ENCODE results near the gene ZNHIT3. TPM values are rescaled to one million over a fixed set of nuclear protein-coding genes. Genes with fewer than 3 reads are reported as not detected.

The ZNHIT3 gene
- total RNA-seq, 2 donors from 2014 or later: 21.1 to 32.4 TPM

DNA sequence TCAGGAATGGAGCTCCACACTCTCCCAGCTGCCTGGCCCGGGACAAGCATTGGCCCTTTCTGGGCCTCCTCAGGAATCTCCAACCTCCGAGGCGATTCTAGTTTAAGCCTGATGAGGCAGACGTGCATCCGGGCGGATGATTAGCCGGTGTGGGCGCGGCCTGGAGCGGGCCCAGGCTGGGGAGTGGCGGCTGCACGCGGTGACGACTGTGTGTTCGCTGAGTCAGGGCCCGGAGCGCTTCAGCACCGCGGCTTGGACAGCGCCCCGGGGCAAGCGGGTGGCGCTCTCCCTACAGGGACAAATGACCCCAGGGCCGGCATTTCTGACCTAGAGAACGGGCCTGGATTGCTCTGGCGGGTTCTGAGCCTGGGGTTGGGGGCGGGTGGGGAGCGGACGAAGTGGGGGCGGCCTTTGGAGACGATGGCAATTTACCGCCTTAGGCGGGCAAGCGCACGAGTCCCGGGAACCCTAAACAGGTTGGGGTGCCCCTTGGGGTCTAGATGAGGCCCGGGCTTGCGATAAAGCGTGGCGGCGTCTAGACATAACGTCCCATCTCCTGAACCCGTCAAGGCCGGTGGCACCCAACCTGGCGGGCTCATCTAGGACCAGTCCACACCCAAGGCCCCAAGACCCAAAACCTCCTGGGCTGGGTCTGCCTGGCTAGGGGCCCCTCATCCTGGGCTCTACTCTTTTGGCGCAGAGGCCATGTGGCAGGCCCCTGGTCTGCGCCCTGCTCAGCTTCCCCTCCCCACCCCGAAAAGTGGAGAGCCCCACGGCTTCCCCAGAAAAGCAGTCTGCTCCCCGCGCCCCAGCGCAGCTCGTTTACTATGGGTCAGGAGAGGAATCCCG lies 22.3 kb upstream of the ZNHIT3 start:
- H3K36me3 ChIP-seq (replicated peaks in 1 of 2; ENCODE audit: insufficient read depth in 1 of 2, low read depth in 2 of 2): no peaks in the 10 kb centered on the region
- WGBS, 2 donors: 15 to 32% methylated on average over 8 to 51 of the region's 54 CpGs
- H3K4me3 ChIP-seq: no peak overlapping the region
- no peaks in the 10 kb centered on the region for H3K4me1 ChIP-seq
- H3K9me3 ChIP-seq: no peaks in the 10 kb centered on the region
- no peak for TF ChIP-seq POLR2A (IDR thresholded peaks at IDR 0.05)
- TF ChIP-seq, protein P1, sequence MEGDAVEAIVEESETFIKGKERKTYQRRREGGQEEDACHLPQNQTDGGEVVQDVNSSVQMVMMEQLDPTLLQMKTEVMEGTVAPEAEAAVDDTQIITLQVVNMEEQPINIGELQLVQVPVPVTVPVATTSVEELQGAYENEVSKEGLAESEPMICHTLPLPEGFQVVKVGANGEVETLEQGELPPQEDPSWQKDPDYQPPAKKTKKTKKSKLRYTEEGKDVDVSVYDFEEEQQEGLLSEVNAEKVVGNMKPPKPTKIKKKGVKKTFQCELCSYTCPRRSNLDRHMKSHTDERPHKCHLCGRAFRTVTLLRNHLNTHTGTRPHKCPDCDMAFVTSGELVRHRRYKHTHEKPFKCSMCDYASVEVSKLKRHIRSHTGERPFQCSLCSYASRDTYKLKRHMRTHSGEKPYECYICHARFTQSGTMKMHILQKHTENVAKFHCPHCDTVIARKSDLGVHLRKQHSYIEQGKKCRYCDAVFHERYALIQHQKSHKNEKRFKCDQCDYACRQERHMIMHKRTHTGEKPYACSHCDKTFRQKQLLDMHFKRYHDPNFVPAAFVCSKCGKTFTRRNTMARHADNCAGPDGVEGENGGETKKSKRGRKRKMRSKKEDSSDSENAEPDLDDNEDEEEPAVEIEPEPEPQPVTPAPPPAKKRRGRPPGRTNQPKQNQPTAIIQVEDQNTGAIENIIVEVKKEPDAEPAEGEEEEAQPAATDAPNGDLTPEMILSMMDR (IDR thresholded peaks at IDR 0.05): no peak
- ATAC-seq: peak; percentile 68
- intact Hi-C loops (cut with DNase I): no loop called here
- peaks cover 0 to 12% of the 10 kb centered on the region in 2 donors for H3K27me3 ChIP-seq
- no peak overlapping the region for H3K27ac ChIP-seq
- DNase-seq: peak; percentile 57 to 67 (median 62)

DNA sequence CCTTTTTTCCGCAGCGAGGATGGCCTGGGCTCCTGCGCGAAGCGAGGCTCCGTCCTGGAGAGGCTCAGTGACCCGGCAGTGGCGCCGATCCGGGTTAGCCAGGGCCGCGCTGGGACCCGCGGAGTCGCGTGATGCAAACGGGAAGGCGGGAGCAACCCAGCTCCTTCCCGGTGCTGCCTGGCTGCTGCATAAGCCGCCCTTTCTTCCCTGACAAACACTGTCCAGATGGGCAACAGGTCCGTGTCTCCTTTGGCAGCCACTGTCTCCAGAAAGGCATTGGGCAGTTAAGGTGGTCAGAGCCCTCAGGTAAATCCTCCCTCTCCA lies 21.8 kb upstream of the ZNHIT3 start:
- no peaks in the 10 kb centered on the region for H3K4me1 ChIP-seq
- no peak overlapping the region for H3K4me3 ChIP-seq
- TF ChIP-seq POLR2A (IDR thresholded peaks at IDR 0.05): no peak
- TF ChIP-seq, protein P1 (IDR thresholded peaks at IDR 0.05): no peak
- H3K27ac ChIP-seq: no peak overlapping the region
- WGBS, 2 donors: 9 to 14% methylated on average over 7 to 19 of the region's 21 CpGs
- intact Hi-C loops (cut with DNase I): no loop called here
- no peaks in the 10 kb centered on the region for H3K9me3 ChIP-seq
- H3K36me3 ChIP-seq (replicated peaks in 1 of 2; ENCODE audit: insufficient read depth in 1 of 2, low read depth in 2 of 2): no peaks in the 10 kb centered on the region
- H3K27me3 ChIP-seq: peaks cover 0 to 12% of the 10 kb centered on the region in 2 donors
- DNase-seq: no peak
- no peak for ATAC-seq

DNA sequence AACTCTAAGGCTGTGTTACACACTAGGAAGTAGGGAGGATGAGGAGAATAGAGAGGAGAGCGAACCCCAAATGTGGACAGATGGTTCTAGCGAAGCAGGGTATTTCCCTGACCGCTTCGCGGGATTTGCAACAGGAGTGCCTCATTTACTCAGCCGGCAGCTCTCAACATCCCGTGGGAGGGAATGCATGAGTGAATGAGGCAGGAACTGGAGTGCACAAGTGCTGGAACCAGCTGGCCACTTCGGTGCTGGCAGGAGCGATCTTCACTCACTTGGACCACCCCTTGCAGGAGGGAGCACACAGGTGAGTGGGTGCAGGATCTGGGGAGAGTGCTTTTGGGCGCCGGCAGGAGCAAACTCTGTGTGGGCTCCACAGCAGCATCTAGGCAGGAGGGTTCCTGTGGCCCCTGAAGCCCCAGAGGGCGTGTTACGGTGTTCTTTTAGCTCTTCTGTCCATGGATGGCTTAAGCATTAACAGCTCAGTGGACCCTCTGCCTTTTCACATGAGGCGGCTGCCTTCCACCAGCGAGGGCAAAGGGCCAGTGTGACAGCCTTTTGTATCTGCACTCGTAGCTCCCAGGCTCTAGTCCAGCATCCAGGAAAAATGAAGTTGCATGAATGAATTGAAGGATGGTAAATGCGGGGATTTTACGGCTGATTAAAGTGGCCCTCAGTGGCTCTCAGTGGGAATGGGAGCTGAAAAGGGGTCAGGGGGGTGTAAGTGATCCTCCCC lies 17.4 kb upstream of the ZNHIT3 start:
- TF ChIP-seq, protein P1 (IDR thresholded peaks at IDR 0.05): no peak
- no peak for TF ChIP-seq POLR2A (IDR thresholded peaks at IDR 0.05)
- WGBS, 2 donors: 59 to 61% methylated on average over 13 to 18 of the region's 18 CpGs
- H3K9me3 ChIP-seq: no peaks in the 10 kb centered on the region
- ATAC-seq (no peak), DNase-seq (no peak)
- peaks cover 0 to 9% of the 10 kb centered on the region in 2 donors for H3K27me3 ChIP-seq
- intact Hi-C loops (cut with DNase I): no loop called here
- no peaks in the 10 kb centered on the region for H3K36me3 ChIP-seq (replicated peaks in 1 of 2; ENCODE audit: insufficient read depth in 1 of 2, low read depth in 2 of 2)
- no peaks in the 10 kb centered on the region for H3K4me1 ChIP-seq
- no peak overlapping the region for H3K4me3 ChIP-seq
- no peak overlapping the region for H3K27ac ChIP-seq

DNA sequence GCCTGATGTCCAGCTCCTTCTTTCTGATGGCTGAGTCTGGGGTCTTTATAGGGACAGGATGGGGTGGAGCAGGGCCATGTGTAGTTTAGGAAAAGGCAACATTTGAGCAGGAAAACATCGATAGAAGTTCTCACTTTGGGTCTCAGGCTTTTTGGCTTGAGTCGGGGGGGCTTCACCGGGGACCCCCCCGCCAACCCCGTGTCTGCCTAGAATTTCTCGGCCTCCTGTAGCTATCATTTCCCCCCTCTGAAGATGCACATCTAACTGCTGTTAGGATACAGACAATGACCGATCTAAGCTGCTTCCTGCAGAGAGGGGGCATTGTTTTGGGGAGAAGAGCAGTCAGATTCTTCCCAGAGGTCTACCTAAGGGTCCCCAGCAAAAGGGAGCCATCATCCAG lies 16.7 kb upstream of the ZNHIT3 start:
- intact Hi-C loops (cut with DNase I): loop anchor here (10.0 kb wide), 1 partner anchor 515 kb away; no protein-coding TSS in a partner anchor
- 55 to 66% methylated on average over 7 of the region's 7 CpGs for WGBS, 2 donors
- H3K4me3 ChIP-seq: no peak overlapping the region
- TF ChIP-seq, protein P1 (IDR thresholded peaks at IDR 0.05): no peak
- no peak for TF ChIP-seq POLR2A (IDR thresholded peaks at IDR 0.05)
- no peak for DNase-seq
- H3K4me1 ChIP-seq: no peaks in the 10 kb centered on the region
- no peak overlapping the region for H3K27ac ChIP-seq
- H3K36me3 ChIP-seq (replicated peaks in 1 of 2; ENCODE audit: insufficient read depth in 1 of 2, low read depth in 2 of 2): no peaks in the 10 kb centered on the region
- no peaks in the 10 kb centered on the region for H3K9me3 ChIP-seq
- H3K27me3 ChIP-seq: peaks cover 0 to 7% of the 10 kb centered on the region in 2 donors
- ATAC-seq: no peak
